22Rv1 (cell line): ENCODE measurements around the gene GJB3.

Experiments used
- ZFX ChIP-seq: fragments of 450-650 bp; IDR thresholded peaks from 2 replicates; pipeline ENCODE4 v1.6.1; 2017; ENCODE audit warnings: antibody characterized with exemption, borderline replicate concordance
- TF ChIP-seq, protein P1 (sequence below): fragments of 450-650 bp; IDR thresholded peaks from 2 replicates; pipeline ENCODE4 v1.5.1; 2017; ENCODE audit warnings: mild to moderate bottlenecking

DNA sequence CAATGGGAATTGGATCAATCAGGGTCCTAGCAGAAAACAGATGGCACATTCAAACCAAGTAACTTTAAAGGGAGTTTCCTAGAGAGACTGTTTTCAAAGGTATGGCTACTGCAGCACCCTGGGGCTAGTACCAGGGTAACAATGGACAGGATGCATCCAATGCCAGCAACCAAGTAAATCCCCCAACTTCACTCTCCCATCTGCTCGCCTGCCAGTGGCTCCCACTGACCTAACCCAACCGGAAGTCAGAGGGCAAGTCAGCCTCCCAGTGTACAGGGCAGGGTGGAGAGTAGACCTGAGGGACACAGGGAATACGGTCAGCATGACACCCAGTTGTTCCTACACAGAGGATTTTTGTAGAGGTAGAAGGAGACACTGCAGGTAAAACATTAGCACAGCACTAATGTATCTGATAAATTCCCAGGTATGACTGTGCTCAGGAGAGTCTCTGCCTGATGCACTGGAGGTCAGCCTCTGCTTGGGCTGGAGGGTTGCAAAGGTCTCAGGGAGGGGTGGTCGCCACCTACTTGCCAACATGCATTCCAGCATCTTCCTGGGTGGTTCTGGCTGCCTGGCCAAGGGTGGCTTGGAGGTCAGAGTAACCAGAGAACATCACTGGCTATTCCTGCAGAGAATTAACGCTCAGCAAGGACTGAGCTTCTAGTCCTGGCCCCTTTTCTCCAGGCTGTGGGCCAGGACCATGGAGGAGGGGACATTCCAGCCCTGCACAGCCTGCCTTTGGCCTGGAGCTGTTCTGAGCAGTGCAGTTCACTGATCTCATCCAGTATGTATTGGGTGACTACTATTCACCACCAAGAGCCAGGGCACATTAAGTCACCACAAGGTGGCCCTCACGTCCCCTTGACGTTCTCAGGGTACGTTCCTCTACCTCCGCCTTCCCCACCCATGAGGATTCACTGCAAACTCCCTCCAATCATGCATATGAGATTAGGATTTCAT, 6.7 kb downstream of the GJB3 start:
- TF ChIP-seq, protein P1, sequence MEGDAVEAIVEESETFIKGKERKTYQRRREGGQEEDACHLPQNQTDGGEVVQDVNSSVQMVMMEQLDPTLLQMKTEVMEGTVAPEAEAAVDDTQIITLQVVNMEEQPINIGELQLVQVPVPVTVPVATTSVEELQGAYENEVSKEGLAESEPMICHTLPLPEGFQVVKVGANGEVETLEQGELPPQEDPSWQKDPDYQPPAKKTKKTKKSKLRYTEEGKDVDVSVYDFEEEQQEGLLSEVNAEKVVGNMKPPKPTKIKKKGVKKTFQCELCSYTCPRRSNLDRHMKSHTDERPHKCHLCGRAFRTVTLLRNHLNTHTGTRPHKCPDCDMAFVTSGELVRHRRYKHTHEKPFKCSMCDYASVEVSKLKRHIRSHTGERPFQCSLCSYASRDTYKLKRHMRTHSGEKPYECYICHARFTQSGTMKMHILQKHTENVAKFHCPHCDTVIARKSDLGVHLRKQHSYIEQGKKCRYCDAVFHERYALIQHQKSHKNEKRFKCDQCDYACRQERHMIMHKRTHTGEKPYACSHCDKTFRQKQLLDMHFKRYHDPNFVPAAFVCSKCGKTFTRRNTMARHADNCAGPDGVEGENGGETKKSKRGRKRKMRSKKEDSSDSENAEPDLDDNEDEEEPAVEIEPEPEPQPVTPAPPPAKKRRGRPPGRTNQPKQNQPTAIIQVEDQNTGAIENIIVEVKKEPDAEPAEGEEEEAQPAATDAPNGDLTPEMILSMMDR: peak; percentile 18; the same call in 1 of the 2 replicates
- TF ChIP-seq ZFX: no peak
